HG02870 (cell line): ENCODE results near the gene DOCK1.

Experiments used
- ATAC-seq: cut with Tn5 transposase; IDR thresholded peaks from one replicate; pipeline ENCODE4 v1.9.1; 2021; ENCODE audit warnings: mild to moderate bottlenecking, moderate library complexity; ENCODE audit not compliant: unreplicated experiment

DOCK1 gene

DNA sequence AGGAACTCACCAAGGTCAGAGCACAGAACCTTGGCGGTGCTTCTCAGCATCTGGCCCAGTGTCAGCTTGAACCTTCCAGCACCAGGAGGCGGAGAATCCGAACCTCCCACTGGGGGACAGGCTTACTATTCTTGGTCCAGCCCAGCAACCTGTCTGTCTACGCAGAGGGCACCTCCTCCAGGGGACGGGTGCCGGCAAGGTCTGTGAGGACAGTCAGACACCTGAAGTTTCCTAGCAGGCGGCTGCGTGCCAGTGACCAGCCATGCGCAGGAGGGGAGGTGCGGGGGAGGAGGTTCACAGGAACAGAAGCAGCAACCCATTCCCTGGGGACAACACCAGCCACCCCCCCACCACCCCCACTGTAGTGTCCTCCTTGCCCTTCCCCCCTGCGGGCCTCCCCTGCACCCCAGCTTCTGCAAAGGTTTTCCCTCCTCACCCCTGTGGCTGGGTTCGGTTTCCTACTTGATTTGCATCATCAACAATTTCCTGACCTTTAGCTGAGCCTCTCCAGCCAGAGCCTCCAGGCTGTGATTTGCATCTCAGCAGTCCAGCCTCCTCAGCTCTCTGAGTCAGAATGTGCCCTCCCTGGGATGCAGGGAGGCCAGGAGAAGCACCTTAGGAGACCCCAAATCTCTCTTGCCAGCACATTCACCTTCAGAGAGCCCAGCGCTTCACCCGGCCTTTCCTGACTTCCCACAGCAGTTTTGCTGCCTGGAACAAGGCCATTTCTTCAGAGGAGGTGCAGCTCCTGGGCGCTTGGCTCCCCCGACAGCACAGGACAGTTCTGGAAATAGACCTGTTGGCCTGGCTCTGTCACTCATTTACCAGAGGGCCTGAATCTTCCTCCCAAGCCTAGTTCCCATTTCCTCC, 536.4 kb downstream of the DOCK1 start:
- no peak for ATAC-seq

DNA sequence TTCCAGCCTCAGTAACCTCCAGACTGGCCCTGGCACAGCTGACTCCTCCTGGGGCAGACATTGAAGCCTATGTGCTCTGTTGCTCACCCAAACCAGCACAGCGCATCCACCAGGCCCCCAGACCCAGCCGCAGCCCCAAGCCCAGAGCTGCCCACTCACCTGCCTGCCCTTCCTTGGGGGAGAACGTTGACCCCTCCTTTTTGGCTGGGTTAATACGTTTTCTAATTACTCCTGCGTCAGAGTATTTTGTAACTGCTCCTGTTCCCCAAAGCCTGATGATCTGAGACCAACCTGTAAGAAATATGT, 536.9 kb downstream of the DOCK1 start:
- no peak for ATAC-seq

DNA sequence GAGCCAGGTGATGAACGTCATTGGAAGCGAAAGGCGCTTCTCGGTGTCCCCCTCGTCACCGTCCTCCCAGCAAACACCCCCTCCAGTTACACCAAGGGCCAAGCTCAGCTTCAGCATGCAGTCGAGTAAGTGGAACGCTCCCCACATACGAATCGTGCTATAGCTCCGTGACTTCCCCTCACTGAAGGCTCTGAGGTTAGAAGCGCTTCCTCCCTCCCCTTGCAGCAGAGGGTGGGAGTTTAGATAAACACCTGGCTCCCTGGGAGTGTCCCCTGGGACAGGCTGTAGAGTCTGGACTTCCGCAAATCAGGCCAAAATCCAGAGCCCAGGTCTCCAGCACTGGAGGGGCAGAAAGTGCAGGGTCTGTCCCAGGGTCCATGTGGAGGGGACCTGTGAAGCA, 538.9 kb downstream of the DOCK1 start:
- ATAC-seq = no peak

DNA sequence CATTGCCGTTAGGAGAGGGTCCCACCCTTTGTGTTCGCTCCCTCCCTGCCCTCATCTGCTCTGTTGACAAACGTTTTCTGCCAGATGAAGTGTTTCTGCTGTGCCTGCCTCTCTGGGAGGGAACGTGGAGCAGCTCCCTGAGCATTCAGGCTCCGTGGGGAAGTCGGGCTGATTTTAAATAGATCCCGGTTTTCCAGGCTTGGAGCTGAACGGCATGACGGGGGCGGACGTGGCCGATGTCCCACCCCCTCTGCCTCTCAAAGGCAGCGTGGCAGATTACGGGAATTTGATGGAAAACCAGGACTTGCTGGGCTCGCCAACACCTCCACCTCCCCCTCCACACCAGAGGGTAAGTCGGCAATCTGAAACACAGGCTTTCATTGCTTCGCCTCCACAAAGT, 542.0 kb downstream of the DOCK1 start:
- ATAC-seq = no peak

DNA sequence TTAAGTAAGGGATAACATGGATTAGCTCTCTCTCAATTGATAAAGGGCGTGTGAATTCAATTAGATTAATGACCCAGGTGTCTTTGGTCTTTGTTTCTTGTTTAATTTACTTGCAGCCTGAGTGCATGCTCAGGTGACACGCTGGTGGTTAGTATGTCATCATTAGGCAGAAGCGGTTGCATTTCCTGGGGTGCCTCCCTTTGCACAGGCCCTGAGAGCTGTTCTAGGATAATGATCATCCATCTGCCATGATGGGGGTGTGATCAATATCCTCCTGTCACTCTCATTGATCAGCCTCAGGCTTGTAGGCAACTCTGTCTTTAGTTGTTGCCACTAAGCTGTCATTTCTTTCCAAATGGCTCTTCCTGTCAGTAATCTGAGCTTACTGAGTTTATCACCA, 544.3 kb downstream of the DOCK1 start:
- no peak for ATAC-seq

DNA sequence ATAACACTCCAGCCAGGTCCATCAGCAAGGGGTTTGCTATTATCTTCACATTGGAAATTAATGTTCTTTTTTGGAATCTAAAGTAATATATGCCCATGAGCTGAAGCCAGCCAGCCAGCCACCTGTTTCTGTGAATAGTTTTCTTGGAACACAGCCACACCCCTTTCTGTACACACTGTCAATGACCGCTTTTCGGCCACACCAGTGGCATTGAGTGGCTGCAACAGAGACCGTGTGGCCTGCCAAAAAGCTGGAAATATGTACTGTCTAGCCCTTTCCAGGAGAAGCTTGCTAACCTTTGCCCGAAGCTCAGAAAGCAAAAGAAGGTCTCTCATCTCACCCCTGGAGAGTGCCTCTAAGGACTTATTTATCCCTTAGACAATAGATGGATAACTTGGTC, 545.4 kb downstream of the DOCK1 start:
- ATAC-seq = no peak

DNA sequence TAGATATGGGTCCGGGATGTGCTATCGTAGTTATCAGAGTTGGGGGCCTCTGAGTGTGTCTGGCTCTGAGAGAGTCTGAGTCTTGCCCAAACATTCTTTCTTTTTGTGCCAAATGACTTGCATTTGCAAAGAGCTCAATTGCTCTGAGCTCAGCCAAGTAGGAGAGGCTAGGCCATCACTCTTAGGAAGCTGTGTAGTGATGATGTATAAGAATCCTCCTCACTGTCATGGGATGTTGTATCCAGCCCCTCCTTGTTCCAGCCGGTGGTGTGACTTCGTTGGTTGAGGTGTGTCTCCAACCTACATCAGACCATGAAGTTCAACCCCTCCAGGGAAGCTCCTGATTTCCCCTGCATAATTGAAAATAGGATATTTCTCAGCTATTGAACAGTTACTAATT, 546.4 kb downstream of the DOCK1 start:
- ATAC-seq = no peak

DNA sequence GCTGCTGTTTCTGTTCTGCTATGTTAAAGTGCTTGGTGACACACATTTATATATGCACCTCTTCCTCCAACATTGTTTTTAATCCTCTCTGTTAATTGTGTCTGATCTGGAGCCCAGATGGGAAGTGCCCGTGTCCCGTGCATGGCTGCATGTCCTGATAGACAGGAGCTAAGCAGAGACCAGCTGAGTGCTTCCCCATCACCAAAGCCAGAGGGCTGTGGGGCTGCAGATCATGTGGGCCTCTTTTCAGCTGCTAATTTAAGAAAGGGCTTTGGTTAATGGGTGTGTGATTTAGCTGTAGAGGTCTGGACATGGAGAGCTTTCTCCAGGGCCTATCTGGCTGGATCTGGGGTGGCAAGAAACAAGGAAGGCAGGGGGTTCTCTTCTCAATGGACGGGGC, 547.3 kb downstream of the DOCK1 start:
- no peak for ATAC-seq

DNA sequence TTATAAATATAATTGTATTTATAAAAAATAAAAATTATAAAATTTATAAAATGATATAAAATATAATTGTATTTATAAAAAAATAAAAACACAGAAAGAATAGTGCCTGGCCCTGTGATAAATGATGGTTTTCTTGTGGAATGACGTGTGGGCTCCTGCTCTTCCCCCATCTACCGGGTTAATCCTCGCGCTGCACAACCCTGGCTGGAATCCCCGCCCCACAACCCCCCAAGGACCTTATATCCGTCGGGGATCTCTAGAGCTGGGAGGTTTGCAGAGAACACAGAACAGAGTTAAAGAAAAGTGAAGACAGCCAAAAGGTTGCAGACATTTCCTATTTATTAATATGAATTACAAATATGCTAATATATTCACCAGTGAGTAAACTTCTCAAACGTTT, 548.5 kb downstream of the DOCK1 start:
- no peak for ATAC-seq

DNA sequence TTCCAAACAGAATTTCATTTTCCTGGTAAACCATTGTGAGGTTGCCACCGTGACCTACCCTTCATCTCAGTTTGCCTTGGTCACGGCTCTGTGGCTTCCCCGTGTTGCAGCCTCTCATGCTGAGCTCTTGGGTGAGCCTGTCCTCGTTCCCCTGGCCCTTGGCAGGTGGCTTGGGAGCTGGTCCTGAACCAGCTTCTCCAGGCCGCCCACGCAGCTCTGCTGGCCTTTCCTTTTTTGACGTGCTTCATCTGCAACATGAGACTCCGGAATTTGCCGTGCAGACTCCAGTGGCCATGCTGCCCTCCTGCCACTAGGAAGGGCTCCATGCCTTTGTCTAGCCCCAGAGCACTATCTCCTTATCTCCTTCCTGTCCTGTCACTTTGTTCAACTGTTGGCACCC, 550.9 kb downstream of the DOCK1 start:
- no peak for ATAC-seq

DNA sequence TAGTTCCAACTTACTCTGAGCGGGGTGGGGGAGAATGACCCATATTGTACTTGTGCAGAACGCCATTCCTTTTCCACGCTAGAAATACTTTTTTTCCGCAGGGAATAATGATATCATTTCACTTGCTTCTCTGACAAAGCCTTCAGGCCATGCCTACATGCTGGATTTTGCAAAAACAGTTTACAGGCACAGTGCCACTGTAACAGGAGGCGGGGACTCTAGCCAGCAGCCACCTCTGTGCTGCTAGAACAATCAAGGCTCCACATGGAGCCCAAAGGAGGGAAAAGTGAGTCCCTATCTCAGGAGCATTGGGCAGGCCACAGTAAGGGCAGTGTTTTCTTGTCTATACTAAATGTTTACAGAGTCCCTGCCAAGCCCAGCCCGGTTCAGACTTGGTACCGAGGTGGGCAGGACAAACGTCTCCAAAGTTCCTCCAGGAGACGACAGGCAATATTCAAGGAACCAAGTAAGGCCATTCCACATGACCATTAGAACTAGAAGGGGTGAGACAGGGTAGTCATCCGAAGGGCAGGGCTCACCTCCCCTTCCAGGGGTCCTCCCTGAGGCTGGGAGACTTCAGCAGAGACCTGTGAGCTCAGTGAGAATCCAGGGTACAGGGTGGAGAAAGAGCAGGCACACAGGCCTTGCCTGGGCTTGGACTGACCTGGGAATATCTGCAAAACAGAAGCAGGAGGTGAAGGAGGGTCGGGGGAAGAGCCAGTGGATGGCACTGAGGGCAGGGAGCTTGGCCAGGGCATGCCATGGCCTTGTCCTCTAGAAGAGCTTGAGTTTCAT, 553.0 kb downstream of the DOCK1 start:
- no peak for ATAC-seq

DNA sequence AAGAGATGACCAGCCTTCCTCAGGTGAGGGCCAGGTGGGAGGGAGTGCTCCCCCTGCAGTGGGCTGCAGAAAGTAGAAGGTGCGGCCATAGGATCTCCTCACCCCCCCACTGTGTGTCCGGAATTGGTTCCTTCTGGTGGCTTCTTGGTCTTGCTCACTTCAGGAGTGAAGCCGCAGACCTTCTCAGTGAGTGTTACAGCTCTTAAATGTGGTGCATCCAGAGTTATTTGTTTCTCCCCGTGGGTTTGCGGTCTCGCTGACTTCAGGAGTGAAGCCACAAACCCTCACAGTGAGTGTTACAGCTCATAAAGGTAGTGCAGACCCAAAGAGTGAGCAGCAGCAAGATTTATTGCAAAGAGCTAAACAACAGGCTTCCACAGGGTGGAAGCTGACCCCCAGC, 553.6 kb downstream of the DOCK1 start:
- no peak for ATAC-seq

DNA sequence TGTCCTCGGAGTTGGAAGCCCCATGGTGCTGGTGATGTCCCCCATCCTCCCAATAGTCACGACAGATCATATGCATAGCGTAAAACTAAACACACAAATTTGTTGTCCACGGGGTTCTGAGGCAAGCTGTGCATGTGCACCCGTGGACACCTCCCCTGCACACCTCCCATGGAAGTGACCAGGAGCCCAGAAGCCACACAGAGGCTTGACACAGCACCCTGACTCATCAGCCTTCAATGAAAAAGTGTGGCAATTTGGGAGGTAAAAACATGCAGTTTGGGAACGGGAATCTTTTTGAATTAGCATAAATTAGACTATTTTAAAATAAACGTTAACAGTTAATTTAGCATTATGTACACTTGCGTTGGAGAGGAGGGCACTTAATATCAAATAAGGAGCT, 554.7 kb downstream of the DOCK1 start:
- no peak for ATAC-seq

DNA sequence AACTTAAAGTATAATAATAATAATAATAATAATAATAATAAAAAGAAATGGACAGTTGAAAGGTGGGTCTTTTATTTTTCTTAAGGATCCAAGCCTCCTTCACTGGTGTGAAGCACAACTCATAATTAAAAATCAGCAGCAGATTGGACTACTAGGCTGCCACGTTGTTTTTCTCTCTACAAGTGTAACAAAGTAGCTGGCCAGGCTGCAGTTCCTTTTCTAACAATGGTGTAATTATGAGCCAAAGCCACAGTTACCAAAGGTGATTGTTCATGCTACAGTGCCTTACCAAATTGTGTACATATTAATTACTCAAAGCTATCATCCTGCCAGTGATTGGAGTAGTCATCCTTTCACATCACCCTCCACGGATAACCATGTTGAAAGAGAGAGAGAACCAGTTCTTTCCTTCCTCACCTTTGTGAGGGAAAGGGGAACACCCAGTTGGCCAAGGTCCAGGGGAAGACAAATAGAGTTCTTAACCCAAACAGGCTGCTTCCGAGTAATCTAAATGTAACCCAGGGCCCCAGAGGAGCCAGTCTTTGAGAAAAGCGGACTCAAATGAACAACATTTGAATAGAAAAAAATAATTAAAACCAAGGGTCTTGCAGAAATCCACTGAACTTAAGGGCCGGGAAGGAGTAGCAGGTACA, 557.5 kb downstream of the DOCK1 start:
- no peak for ATAC-seq

DNA sequence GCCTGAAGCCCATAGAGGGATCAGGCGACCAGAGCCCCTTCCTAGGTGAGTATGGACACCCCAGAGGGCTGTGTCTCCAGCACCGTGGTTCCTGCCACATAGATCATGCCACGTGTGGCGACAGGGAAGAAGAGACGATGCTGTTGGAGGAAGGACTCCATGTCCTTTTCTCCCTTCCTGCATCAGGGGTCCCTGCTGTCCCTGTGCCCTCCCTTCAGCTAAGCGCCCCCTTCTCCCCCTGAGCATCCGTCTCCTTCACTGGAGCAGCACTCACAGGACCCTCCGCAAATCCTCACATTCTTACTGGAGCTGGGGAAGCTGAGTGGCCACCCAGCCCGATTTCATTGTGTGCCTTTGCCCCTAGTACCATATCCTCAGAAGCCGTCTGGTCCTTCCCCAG, 558.3 kb downstream of the DOCK1 start:
- no peak for ATAC-seq

DNA sequence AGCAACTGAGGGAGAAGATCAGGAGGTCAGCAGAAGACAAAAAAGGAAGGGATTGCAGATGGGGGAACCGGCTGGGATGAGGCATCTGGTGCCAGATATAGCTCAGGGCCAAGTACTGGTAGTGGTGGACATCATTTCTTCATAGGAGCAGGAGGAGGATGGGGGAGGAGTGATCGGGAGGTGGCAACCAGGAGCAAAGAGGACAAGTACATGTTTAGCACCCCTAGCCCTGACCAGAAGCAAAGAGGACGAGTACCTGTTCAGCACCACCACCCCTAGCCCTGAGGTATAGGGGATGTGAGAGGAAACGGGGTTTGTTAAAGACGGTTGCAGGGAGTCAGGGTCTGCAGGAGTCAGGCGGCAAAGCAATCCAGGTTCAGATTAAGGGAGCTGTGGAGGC, 559.3 kb downstream of the DOCK1 start:
- no peak for ATAC-seq

DNA sequence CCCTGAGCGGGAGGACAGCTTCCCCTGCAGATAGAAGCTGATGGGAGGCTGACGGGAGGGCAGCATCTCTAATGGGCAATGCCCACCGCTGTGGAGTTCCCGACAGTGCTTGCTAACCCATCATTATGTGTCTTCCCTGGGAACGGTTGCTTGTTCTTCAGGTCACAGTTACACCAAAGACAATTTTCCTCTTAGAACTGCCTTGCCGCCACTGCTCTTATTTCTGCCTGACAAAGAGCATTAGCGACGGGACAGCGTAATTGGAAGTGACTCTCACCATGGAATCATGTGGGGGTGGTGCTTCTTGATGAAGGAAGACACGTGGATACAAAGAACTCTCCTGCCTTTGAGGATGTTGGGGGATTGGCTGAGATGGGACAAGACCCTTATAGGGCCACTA, 562.6 kb downstream of the DOCK1 start:
- no peak for ATAC-seq

DNA sequence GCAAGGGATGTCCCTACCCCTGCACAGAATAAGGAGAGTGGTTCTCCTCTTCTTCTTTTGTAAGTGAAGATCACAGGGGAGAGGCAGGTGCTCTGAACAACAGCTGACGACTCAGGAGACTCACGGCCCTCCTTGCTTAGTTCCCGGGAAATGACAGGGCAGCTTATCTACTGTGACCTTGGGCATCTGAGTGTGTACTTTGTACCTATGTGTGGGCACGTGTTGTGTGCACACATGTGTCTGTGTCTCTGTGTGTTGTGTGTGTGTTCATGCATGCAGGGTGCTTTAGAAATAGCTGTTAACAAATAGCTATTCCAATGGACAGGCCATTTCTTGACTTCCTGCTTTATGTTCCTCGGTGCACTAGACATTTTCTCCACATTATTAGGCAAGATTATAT, 563.4 kb downstream of the DOCK1 start:
- no peak for ATAC-seq

DNA sequence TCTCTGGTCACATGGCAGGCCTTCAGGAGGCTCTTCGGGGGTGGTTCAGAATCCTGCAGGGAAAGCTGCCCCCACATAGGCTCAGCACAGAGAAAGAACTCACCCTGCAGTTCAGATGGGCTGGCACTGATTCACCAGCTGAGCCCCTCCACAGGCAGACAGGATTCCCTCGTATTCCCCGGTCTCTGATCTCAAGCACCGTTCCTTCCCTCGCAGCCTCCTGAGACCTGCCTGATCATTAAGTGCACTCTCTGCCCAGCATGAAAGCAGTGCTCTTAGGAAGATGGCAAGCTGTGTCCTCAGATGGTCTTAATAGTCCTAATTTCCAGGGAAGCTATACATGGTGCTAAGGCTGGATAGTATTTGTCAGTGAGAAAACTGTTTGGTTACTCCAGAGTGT, 565.7 kb downstream of the DOCK1 start:
- no peak for ATAC-seq

DNA sequence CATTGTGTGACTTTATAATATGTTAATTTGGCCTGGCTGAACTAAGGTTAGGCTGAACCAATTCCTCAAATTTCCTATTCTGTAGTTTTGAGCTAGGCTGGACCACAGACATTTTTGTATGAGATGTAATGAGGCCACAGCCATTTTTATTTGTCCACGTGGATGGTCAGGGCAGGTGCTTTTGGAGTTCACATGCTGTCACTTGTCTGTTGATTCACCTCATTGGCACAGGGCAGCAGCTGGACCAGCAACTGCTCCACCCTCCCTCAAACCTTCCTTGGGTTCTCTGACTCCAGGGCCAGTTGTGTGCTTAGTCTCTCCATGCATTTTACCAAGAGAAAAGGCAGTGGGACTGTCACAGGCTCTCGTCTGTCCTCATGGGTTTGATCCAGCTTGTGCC, 567.7 kb downstream of the DOCK1 start:
- no peak for ATAC-seq

DNA sequence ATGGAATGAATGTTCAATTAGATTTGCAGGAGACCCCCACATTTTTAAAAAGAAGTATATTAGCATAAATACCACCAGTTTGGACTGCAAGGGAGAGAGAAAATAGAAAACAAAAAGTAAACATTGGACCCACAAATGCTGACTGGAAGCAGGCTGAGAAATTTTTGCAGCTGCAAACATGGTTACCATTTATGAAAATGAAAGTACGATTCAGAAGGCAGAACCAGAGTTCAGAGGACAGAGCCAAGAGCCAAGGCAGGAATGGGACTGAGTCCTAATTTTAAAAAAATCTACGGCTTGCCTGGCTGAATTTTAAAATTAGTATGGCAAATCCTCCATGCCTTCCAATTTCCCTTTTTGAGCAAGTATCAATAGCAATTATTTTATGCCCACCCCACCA, 569.3 kb downstream of the DOCK1 start:
- no peak for ATAC-seq
